HL-60 (cell line): ENCODE measurements around the gene ACTL6B.

Source experiments
- DNase-seq, 2 experiments: peaks; one replicate each; pipeline ENCODE4 v3.0.0-alpha.2; 2010 to 2020; ENCODE audit warnings: low read depth in 1 of 2, low spot score in 1 of 2
- H3K27ac ChIP-seq: fragments of 250-450 bp; sonication (Bioruptor Pico); replicated peaks from 2 replicates; pipeline ENCODE4 v1.5.1; 2020; ENCODE audit warnings: mild to moderate bottlenecking, moderate library complexity
- H3K27me3 ChIP-seq: fragments of 250-450 bp; sonication (Bioruptor Pico); 2 replicates; pipeline ENCODE4 v1.5.1; 2021; ENCODE audit warnings: mild to moderate bottlenecking, moderate library complexity; ENCODE audit not compliant: insufficient read depth, poor library complexity, severe bottlenecking
- H3K4me3 ChIP-seq: replicated peaks from 2 replicates; pipeline ENCODE4 v1.5.1; 2011; ENCODE audit warnings: mild to moderate bottlenecking, control low read depth, low read length; ENCODE audit not compliant: insufficient read depth
- GABPA ChIP-seq: IDR thresholded peaks from 2 replicates; pipeline ENCODE4 v1.6.1; 2012; ENCODE audit warnings: low read depth
- POLR2AphosphoS5 ChIP-seq: IDR thresholded peaks from 2 replicates; pipeline ENCODE4 v1.6.1; 2012; ENCODE audit warnings: low read depth
- SPI1 ChIP-seq: IDR thresholded peaks from 2 replicates; pipeline ENCODE4 v1.6.1; 2012; ENCODE audit warnings: low read depth, mild to moderate bottlenecking, borderline replicate concordance
- TF ChIP-seq, protein P1 (sequence below): IDR thresholded peaks from one replicate; pipeline ENCODE4 v1.5.1; 2011; ENCODE audit warnings: low read length, control low read depth, inconsistent platforms; ENCODE audit not compliant: insufficient read depth
- TF ChIP-seq, protein P2 (sequence below): IDR thresholded peaks from 2 replicates; pipeline ENCODE4 v1.6.1; 2012; ENCODE audit warnings: low read depth; ENCODE audit not compliant: insufficient replicate concordance

Gene ACTL6B

DNA sequence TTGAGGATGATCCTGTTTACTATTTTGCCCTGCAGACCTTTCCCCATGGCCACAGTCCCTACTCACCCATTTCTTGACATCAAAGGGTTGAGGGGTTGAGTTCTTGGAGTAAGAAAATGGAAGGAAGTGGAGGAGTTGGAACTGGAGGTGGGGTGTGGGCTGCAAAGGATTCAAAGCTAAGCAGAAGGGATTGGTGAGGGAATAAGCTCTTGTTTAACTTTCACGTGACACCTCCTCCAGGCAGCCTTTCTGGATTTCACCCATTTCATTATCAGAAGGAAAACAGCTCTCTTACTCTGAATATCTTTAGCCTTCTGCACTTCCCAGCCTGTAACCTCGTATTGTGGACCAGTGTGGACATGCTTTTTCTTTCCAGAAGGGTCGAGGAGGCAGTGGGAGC lies 30.2 kb downstream of the ACTL6B start:
- TF ChIP-seq SPI1: no peak
- TF ChIP-seq POLR2AphosphoS5: no peak
- TF ChIP-seq, protein P1, sequence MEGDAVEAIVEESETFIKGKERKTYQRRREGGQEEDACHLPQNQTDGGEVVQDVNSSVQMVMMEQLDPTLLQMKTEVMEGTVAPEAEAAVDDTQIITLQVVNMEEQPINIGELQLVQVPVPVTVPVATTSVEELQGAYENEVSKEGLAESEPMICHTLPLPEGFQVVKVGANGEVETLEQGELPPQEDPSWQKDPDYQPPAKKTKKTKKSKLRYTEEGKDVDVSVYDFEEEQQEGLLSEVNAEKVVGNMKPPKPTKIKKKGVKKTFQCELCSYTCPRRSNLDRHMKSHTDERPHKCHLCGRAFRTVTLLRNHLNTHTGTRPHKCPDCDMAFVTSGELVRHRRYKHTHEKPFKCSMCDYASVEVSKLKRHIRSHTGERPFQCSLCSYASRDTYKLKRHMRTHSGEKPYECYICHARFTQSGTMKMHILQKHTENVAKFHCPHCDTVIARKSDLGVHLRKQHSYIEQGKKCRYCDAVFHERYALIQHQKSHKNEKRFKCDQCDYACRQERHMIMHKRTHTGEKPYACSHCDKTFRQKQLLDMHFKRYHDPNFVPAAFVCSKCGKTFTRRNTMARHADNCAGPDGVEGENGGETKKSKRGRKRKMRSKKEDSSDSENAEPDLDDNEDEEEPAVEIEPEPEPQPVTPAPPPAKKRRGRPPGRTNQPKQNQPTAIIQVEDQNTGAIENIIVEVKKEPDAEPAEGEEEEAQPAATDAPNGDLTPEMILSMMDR: no peak
- TF ChIP-seq, protein P2, sequence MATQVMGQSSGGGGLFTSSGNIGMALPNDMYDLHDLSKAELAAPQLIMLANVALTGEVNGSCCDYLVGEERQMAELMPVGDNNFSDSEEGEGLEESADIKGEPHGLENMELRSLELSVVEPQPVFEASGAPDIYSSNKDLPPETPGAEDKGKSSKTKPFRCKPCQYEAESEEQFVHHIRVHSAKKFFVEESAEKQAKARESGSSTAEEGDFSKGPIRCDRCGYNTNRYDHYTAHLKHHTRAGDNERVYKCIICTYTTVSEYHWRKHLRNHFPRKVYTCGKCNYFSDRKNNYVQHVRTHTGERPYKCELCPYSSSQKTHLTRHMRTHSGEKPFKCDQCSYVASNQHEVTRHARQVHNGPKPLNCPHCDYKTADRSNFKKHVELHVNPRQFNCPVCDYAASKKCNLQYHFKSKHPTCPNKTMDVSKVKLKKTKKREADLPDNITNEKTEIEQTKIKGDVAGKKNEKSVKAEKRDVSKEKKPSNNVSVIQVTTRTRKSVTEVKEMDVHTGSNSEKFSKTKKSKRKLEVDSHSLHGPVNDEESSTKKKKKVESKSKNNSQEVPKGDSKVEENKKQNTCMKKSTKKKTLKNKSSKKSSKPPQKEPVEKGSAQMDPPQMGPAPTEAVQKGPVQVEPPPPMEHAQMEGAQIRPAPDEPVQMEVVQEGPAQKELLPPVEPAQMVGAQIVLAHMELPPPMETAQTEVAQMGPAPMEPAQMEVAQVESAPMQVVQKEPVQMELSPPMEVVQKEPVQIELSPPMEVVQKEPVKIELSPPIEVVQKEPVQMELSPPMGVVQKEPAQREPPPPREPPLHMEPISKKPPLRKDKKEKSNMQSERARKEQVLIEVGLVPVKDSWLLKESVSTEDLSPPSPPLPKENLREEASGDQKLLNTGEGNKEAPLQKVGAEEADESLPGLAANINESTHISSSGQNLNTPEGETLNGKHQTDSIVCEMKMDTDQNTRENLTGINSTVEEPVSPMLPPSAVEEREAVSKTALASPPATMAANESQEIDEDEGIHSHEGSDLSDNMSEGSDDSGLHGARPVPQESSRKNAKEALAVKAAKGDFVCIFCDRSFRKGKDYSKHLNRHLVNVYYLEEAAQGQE: no peak
- TF ChIP-seq GABPA: no peak
- Histone ChIP-seq H3K27me3 (no peaks in the 10 kb centered on the region), H3K4me3 (peak overlapping the region; percentile 29; the same call in 1 of the 2 replicates), H3K27ac (no peak overlapping the region)
- DNase-seq: no peak

DNA sequence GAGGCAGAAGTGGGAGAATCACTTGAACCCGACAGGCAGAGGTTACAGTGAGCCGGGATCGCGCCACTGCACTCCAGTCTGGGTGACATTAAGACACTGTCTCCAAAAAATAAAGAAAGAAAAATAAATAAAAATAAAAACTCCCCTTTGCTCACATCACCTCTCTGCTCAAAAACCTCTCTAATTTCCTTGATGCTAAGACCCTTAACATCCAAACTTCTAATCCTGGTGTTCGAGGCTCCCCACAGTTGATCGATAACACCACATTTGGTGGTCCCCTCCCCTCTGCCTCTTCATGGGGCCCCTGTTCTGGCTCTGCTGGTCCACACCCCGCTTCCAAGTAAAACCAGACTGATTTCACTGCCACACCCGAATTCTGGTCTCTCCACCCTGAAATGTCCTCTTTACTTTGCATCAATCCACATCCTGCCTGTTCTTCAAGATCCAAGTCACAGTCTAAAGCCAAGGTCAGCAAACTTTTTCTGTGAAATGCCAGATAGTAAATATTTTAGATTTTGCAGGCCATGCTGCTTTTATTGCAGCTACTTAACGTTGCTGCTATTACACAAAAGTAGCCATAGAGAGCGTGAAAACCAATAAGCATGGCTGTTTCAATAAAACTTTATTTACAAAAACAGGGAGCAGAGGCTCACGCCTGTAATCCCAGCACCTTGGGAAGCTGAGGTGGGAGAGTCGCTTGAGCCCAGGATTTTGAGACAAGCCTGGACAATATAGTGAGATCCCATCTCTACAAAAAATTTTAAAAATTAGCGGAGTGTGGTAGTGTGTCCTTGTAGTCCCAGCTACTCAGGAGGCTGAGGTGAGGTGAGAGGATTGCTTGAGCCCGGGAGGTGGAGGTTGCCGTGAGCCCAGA lies 32.1 kb downstream of the ACTL6B start:
- H3K4me3 ChIP-seq: no peak overlapping the region
- TF ChIP-seq POLR2AphosphoS5 (no peak), SPI1 (no peak), GABPA (no peak)
- TF ChIP-seq, protein P1: no peak
- TF ChIP-seq, protein P2: no peak
- H3K27ac ChIP-seq: no peak overlapping the region
- H3K27me3 ChIP-seq: no peaks in the 10 kb centered on the region
- DNase-seq: no peak

DNA sequence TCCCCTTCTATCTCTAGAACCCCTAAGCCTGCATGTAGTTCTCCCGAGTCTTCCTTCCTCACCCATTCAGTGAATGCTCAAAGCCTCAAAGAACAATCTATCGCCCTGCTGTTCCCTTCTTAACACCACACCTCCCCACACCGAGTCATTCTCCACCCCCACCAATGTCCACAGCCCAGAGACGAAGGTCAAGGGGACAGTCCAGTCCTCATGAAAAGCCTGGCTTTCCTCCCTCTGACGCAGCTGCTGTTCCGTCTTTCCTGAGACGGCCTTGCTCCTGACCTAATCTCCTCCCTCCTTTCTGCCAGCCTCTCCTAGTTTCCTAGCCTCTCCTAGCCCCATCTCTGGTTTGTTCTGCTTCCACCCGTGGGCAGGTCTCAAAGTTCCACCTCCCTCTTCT lies 34.7 kb downstream of the ACTL6B start:
- Histone ChIP-seq H3K27me3 (no peaks in the 10 kb centered on the region), H3K27ac (no peak overlapping the region), H3K4me3 (no peak overlapping the region)
- TF ChIP-seq, protein P2: no peak
- TF ChIP-seq, protein P1: no peak
- no peak for TF ChIP-seq SPI1
- TF ChIP-seq GABPA: no peak
- no peak for TF ChIP-seq POLR2AphosphoS5
- no peak for DNase-seq
